GM20000 (cell line): ENCODE data around the gene PRRX2.

Source experiments
- DNase-seq: peaks from one replicate; pipeline ENCODE4 v3.0.0; 2012; ENCODE audit warnings: low spot score
- TF ChIP-seq, protein P1 (sequence below): IDR thresholded peaks from 2 replicates; pipeline ENCODE4 v1.5.1; 2012; ENCODE audit warnings: mild to moderate bottlenecking, control low read depth; ENCODE audit errors: extremely low read depth, missing control alignments

PRRX2 gene

DNA sequence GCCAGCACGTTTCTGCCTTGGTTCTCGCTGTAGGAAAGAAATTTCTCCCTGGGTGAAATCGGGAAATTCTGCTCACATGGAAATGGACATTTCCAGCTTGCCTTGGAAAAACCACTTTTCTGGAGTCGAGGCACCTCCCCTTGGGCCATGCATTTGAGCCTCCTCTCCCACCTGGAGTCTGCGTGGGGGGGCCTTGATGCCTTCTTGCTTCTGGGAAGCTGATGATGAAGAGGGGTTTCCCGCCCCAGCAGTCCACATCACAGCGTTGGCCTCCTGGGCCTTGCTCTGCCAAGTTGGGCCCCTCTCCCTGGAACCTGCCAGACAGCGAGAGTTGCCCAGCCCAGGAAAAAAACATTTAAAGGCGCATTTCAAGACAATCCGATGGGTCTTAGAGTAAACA is 21.7 kb upstream of the PRRX2 start:
- TF ChIP-seq, protein P1, sequence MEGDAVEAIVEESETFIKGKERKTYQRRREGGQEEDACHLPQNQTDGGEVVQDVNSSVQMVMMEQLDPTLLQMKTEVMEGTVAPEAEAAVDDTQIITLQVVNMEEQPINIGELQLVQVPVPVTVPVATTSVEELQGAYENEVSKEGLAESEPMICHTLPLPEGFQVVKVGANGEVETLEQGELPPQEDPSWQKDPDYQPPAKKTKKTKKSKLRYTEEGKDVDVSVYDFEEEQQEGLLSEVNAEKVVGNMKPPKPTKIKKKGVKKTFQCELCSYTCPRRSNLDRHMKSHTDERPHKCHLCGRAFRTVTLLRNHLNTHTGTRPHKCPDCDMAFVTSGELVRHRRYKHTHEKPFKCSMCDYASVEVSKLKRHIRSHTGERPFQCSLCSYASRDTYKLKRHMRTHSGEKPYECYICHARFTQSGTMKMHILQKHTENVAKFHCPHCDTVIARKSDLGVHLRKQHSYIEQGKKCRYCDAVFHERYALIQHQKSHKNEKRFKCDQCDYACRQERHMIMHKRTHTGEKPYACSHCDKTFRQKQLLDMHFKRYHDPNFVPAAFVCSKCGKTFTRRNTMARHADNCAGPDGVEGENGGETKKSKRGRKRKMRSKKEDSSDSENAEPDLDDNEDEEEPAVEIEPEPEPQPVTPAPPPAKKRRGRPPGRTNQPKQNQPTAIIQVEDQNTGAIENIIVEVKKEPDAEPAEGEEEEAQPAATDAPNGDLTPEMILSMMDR, result no peak

DNA sequence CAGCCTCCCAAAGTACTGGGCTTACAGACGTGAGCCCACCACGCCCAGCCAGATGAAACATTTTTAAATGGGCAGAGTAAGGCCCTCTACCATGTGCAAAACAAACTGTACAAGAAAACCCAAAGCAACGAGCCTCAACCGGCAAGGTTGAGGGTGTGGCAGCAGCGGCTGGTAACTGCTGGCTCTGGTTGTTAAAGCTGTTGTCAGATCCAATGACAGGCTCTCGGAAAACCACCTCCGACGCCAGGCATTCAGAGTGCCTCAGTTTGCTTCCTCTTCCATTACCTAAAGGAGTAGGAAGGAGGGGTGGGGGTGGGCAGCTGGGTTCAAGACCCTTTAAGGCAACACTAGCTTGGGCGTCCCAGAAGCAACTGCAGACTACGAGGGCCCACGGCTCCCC is 21.1 kb upstream of the PRRX2 start:
- no peak for DNase-seq
- TF ChIP-seq, protein P1, result no peak

More for the DNA sequence above, 21.7 kb upstream of the PRRX2 start:
- DNase-seq, result no peak

DNA sequence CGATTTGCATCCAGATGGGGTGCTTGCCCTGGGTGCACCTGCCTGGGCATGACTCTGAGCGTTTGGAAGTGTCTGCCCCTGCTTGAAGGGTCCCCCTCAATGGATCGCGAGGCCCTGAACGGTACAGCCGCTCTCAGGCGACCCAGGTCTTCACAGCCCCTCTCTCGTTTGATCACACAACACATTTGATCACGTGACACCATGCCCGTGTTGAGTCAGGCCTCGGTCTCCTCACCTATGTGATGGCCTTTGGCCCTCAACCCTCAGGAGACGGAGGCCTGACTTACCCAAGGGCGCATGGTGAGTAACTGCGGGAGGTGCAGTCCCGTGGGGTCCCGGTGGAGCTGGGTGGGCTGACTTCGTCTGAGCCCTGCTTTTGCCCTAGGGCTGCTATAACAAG is 20.5 kb upstream of the PRRX2 start:
- DNase-seq, result no peak
- TF ChIP-seq, protein P1, result no peak

DNA sequence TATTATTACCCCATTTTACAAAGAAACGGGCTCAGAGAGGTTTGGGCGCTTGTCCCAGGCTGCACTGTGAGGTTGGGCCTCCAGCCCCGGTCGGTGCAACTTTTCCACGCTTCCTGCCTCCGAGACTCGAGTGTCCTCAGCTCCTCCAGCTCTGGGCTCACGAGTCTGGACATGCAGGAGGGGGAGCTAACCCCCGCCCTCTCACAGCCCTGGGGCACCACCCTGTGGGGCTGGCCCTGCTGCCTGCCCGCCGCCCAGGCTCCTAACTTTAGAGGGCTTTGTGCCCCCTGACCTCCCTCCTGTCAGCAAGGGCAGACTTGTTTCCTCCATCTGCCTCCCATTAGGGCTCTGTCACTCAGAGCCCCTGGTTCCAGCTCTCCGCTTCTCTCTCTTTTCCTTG is 19.2 kb upstream of the PRRX2 start:
- TF ChIP-seq, protein P1, result no peak

DNA sequence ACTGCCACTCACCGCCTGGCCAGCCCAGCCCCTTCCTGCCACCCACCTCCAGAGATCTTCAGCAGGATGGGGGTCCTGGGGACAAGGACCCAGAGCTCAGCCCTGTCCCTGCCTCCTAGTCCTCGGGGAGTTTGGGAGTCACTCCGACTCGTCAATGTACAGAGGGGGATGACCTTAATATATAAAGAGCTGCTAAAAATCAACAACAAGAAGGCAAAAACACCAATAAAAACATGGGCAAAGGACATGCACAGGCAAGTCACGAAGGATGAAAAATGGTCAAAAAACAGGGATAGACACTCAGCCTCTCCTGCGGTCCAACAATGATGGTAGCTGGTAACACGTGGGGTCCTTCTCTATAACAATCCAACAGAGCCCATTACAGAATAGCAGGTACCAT is 18.8 kb upstream of the PRRX2 start:
- TF ChIP-seq, protein P1, result no peak
- DNase-seq, result no peak

More for the DNA sequence above, 19.2 kb upstream of the PRRX2 start:
- DNase-seq, result no peak

DNA sequence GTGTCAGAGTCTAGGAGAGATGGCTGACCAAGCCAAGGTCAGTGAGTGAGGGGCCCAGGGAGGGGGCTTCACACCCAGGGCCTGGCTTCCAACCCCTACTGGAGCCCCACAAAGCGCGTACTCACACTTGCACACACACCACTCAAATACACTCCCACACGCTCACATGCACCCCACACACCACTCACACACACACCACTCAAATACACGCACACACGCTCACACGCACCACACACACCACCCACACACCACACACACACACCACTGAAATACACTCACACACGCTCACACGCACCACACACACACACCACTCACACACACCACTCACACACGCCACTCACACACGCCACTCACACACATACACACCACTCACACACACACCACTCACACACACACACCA is 17.8 kb upstream of the PRRX2 start:
- TF ChIP-seq, protein P1, result no peak
- no peak for DNase-seq

DNA sequence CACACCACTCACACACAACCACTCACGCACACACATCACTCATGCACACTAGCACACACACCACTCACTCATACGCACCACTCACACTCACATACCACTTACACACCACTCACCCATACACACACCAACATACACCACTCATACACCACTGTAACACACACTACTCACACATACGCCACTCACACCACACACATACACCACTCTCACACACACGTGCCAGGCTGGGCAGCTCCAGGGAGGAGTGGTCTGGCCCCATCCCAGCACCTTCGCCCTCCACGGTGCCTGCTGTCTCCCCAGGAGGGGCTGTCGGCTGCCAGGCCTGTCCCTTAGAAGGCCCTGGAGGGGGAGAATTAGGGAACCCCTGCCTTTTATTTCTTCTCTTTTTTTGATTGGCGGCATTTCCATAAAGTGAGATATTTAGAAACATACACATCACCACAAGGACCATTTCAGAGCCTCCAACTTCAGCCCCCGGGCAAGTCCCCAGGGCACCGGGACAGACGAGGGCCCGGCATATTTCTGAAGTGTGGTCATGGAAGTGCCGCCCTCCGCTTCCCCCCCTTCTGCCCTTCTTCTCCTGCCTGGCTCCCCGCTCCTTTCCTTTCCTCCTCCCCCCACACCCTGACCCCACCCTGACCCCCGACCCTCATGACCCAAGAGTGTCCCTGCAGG is 17.2 kb upstream of the PRRX2 start:
- TF ChIP-seq, protein P1, result no peak
- no peak for DNase-seq
